ENCODE results near the gene PRR9. TPM values are rescaled to one million over a fixed set of nuclear protein-coding genes. Genes with fewer than 3 reads are reported as not detected.
"Not testable (repeated sequence)": the region's sequence is repeated elsewhere in the genome, so short reads cannot be mapped to it uniquely, and the experiment has no call there.

Gene PRR9, protein sequence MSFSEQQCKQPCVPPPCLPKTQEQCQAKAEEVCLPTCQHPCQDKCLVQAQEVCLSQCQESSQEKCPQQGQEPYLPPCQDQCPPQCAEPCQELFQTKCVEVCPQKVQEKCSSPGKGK
- not detected for total RNA-seq

- DNase-seq: no peak
- no peak within 1 kb of the TSS for H3K27ac Mint-ChIP-seq
- H3K36me3 Mint-ChIP-seq: no peaks in the 10 kb centered on the region
- peaks cover 6% of the 10 kb centered on the region for H3K27me3 Mint-ChIP-seq
- H3K4me3 Mint-ChIP-seq: no peak within 1 kb of the TSS
- H3K9me3 Mint-ChIP-seq: no peaks in the 10 kb centered on the region
- CTCF ChIA-PET: no interaction called here
- intact Hi-C loops (cut with micrococcal nuclease): no loop called here
- POLR2A ChIA-PET: no interaction called here
- H3K4me1 Mint-ChIP-seq (ENCODE audit: low read depth): no peaks in the 10 kb centered on the region
These were observed at the start of gene PRR9 for GRCh38 chr1:153217212-153217611. TSS of gene PRR9 (plus strand) at chr1:153217584. CDS start at chr1:153218145, 561 bp downstream.

- intact Hi-C loops (cut with micrococcal nuclease): no loop called here
- Mint-ChIP-seq H3K4me3 (no peak overlapping the region), H3K36me3 (no peaks in the 10 kb centered on the region), H3K4me1 (ENCODE audit: low read depth) (no peaks in the 10 kb centered on the region), H3K27me3 (peaks cover 33% of the 10 kb centered on the region), H3K9me3 (no peaks in the 10 kb centered on the region), H3K27ac (no peak overlapping the region)
- CTCF ChIA-PET: no interaction called here
- DNase-seq: no peak
- POLR2A ChIA-PET: no interaction called here
These were observed 48.7 kb upstream of the PRR9 start for GRCh38 chr1:153168686-153169085.

DNA sequence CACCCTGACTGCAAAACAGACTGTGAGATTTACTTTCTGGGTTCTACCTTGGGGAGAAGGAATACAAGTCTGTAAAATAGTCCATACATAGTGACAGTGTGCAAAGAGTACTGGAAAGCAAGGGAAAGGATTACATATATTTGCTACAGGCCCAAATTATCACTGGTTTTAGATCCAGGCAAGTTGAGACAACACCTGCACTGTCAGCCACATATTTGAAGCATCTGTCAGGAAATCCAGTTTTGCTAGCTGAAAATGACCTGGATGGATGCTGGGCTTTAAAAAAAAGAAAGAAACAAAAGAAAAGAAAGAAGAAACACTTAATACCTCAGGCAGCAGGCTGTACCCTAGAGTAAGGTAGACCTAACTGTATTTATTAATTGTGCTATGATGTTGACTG is 42.8 kb upstream of the PRR9 start:
- Mint-ChIP-seq H3K36me3 (no peaks in the 10 kb centered on the region), H3K27me3 (peaks cover 17% of the 10 kb centered on the region), H3K4me3 (no peak overlapping the region), H3K27ac (no peak overlapping the region), H3K4me1 (ENCODE audit: low read depth) (no peaks in the 10 kb centered on the region), H3K9me3 (no peaks in the 10 kb centered on the region)
- DNase-seq: no peak
- CTCF ChIA-PET: no interaction called here
- intact Hi-C loops (cut with micrococcal nuclease): no loop called here
- POLR2A ChIA-PET: no interaction called here

DNA sequence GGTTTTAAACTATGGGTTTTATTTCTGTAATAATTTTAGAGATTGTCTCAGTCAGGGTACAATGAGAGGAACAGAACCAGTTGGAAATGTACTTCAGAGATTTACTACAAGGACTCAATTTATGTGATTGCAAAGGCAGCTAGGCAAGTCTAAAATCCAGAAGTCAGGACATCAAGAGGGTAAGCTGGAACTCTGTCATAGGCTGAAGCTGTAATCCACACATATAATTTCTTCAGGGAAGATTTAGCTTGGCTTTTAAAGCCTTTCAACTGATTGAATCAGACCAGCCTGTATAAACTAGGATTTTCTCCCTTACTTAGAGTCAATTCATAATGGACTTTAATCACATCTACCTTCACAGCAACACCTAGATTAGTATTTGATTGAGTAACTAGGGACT is 38.5 kb upstream of the PRR9 start:
- no peaks in the 10 kb centered on the region for H3K4me1 Mint-ChIP-seq (ENCODE audit: low read depth)
- ChIA-PET CTCF (no interaction called here), POLR2A (no interaction called here)
- no peak overlapping the region for H3K4me3 Mint-ChIP-seq
- no peak for DNase-seq
- no peaks in the 10 kb centered on the region for H3K36me3 Mint-ChIP-seq
- intact Hi-C loops (cut with micrococcal nuclease): no loop called here
- H3K27me3 Mint-ChIP-seq: peaks cover 12% of the 10 kb centered on the region
- H3K9me3 Mint-ChIP-seq: no peaks in the 10 kb centered on the region
- no peak overlapping the region for H3K27ac Mint-ChIP-seq

GRCh38 chr1:153180556-153180955 is 36.8 kb upstream of the PRR9 start:
- intact Hi-C loops (cut with micrococcal nuclease): no loop called here
- POLR2A ChIA-PET: no interaction called here
- H3K36me3 Mint-ChIP-seq: no peaks in the 10 kb centered on the region

GRCh38 chr1:153188301-153188700 is 29.1 kb upstream of the PRR9 start:
- Mint-ChIP-seq H3K9me3 (peaks cover 11% of the 10 kb centered on the region), H3K27me3 (peaks cover 35% of the 10 kb centered on the region)
- H3K36me3 Mint-ChIP-seq; H3K4me3 Mint-ChIP-seq; intact Hi-C loops (cut with micrococcal nuclease); H3K27ac Mint-ChIP-seq; DNase-seq; CTCF ChIA-PET; POLR2A ChIA-PET; H3K4me1 Mint-ChIP-seq (ENCODE audit: low read depth): not testable (repeated sequence)

More at GRCh38 chr1:153180556-153180955, 36.8 kb upstream of the PRR9 start:
- H3K9me3 Mint-ChIP-seq: peaks cover 4% of the 10 kb centered on the region
- H3K4me3 Mint-ChIP-seq: no peak overlapping the region
- H3K4me1 Mint-ChIP-seq (ENCODE audit: low read depth): no peaks in the 10 kb centered on the region
- CTCF ChIA-PET: no interaction called here
- H3K27ac Mint-ChIP-seq: no peak overlapping the region
- peaks cover 19% of the 10 kb centered on the region for H3K27me3 Mint-ChIP-seq
- DNase-seq: no peak

DNA sequence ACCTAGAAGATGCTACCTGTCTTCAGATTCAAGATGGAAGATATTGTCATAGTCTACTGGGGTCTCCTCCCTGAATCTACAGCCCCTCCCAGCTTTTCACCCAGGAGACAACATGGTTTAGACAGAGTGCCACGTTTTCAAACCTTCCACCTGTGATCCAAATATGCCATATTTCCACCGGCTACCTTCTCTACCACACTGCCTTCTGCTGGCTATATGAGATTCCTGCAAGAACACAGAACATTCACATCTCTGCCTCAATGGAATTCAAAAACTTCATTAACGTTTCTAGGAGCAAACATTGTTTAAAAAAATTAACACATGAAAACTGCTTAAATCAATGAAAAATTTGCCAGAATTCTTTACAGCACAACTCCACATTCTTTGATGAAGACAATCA is 27.0 kb upstream of the PRR9 start:
- Mint-ChIP-seq H3K4me1 (ENCODE audit: low read depth) (no peaks in the 10 kb centered on the region), H3K36me3 (peaks cover 5% of the 10 kb centered on the region), H3K27ac (no peak overlapping the region), H3K9me3 (peaks cover 8% of the 10 kb centered on the region), H3K27me3 (peaks cover 34% of the 10 kb centered on the region), H3K4me3 (no peak overlapping the region)
- no peak for DNase-seq
- ChIA-PET POLR2A (no interaction called here), CTCF (no interaction called here)
- intact Hi-C loops (cut with micrococcal nuclease): no loop called here

DNA sequence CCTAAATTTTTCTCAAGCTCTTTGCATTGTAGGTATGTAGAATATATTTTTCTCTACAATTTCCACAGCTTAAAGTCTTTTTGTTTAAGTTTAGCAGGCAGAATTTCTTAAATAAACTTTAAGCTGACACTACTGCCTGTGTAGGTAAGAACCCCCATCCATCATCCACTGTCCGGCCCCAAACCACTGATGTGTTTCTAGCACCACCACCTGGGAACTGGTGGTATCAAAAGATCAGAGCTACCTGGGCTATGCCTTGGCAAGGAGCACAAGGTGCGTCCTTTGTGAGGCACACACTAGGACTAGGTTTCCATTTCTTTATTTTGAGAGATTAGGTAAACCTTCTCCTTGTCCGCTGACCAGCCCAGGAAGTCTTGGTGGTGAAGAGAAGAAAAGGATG is 24.7 kb upstream of the PRR9 start:
- intact Hi-C loops (cut with micrococcal nuclease): no loop called here
- Mint-ChIP-seq H3K9me3 (no peaks in the 10 kb centered on the region), H3K27ac (no peak overlapping the region), H3K4me1 (ENCODE audit: low read depth) (no peaks in the 10 kb centered on the region), H3K36me3 (no peaks in the 10 kb centered on the region), H3K27me3 (peaks cover 30% of the 10 kb centered on the region), H3K4me3 (no peak overlapping the region)
- DNase-seq: no peak
- ChIA-PET CTCF (interaction anchor here (1.0 to 1.6 kb wide), 5 partner anchors 12 to 323 kb away, joined by 3 to 7 read pairs (median 4); partner anchors contain the start of gene SMCP), POLR2A (no interaction called here)

- H3K4me1 Mint-ChIP-seq (ENCODE audit: low read depth): no peaks in the 10 kb centered on the region
- no peak overlapping the region for H3K27ac Mint-ChIP-seq
- peaks cover 36% of the 10 kb centered on the region for H3K27me3 Mint-ChIP-seq
- H3K9me3 Mint-ChIP-seq: no peaks in the 10 kb centered on the region
- no peaks in the 10 kb centered on the region for H3K36me3 Mint-ChIP-seq
- intact Hi-C loops (cut with micrococcal nuclease): no loop called here
- CTCF ChIA-PET: no interaction called here
- no peak for DNase-seq
- POLR2A ChIA-PET: no interaction called here
- no peak overlapping the region for H3K4me3 Mint-ChIP-seq
These were observed 22.9 kb upstream of the PRR9 start for GRCh38 chr1:153194331-153195050.

- intact Hi-C loops (cut with micrococcal nuclease): no loop called here
- Mint-ChIP-seq H3K27ac (no peak overlapping the region), H3K36me3 (no peaks in the 10 kb centered on the region), H3K4me1 (ENCODE audit: low read depth) (no peaks in the 10 kb centered on the region), H3K27me3 (peaks cover 30% of the 10 kb centered on the region), H3K9me3 (no peaks in the 10 kb centered on the region), H3K4me3 (no peak overlapping the region)
- POLR2A ChIA-PET: no interaction called here
- CTCF ChIA-PET: no interaction called here
- DNase-seq: no peak
These were observed 22.2 kb upstream of the PRR9 start for GRCh38 chr1:153195216-153195615.

- no peaks in the 10 kb centered on the region for H3K9me3 Mint-ChIP-seq
- H3K4me1 Mint-ChIP-seq (ENCODE audit: low read depth): no peaks in the 10 kb centered on the region
- no peak overlapping the region for H3K27ac Mint-ChIP-seq
- CTCF ChIA-PET: no interaction called here
- POLR2A ChIA-PET: no interaction called here
- intact Hi-C loops (cut with micrococcal nuclease): no loop called here
- no peak for DNase-seq
- peaks cover 13% of the 10 kb centered on the region for H3K27me3 Mint-ChIP-seq
- H3K4me3 Mint-ChIP-seq: no peak overlapping the region
- no peaks in the 10 kb centered on the region for H3K36me3 Mint-ChIP-seq
These were observed 15.4 kb upstream of the PRR9 start for GRCh38 chr1:153202006-153202405.

GRCh38 chr1:153203130-153203529 is 14.3 kb upstream of the PRR9 start, which contains the start of gene LELP1:
TSS of gene LELP1 (plus strand) at chr1:153203430. CDS start at chr1:153204708, 1,278 bp downstream.
- Mint-ChIP-seq H3K27me3 (peaks cover 17% of the 10 kb centered on the region), H3K4me1 (ENCODE audit: low read depth) (no peaks in the 10 kb centered on the region), H3K9me3 (no peaks in the 10 kb centered on the region), H3K4me3 (no peak within 1 kb of the TSS), H3K27ac (no peak within 1 kb of the TSS), H3K36me3 (no peaks in the 10 kb centered on the region)
- ChIA-PET CTCF (no interaction called here), POLR2A (no interaction called here)
- intact Hi-C loops (cut with micrococcal nuclease): no loop called here
- DNase-seq: no peak

GRCh38 chr1:153206631-153207030 is 10.8 kb upstream of the PRR9 start:
- no peak for DNase-seq
- Mint-ChIP-seq H3K9me3 (no peaks in the 10 kb centered on the region), H3K36me3 (no peaks in the 10 kb centered on the region), H3K4me1 (ENCODE audit: low read depth) (no peaks in the 10 kb centered on the region), H3K27me3 (peaks cover 10% of the 10 kb centered on the region), H3K4me3 (no peak overlapping the region), H3K27ac (no peak overlapping the region)
- intact Hi-C loops (cut with micrococcal nuclease): no loop called here
- ChIA-PET CTCF (no interaction called here), POLR2A (no interaction called here)

All from activated CD4-positive, alpha-beta memory T cell treated with anti-CD3 and anti-CD28 coated beads for 36 hours (primary cell).